ENCODE results near the gene ZNF687. TPM values are rescaled to one million over a fixed set of nuclear protein-coding genes. Genes with fewer than 3 reads are reported as not detected.

Gene ZNF687
- total RNA-seq, 1 donor from 2014 or later = 67.9 TPM

GRCh38 chr1:151318975-151319374 is 36.9 kb downstream of the ZNF687 start:
- H3K36me3 ChIP-seq = peaks cover 14 to 35% of the 10 kb centered on the region in 2 donors
- peaks cover 0 to 7% of the 10 kb centered on the region in 2 donors for H3K4me1 ChIP-seq
- H3K27ac ChIP-seq = no peak overlapping the region
- TF ChIP-seq CTCF (IDR thresholded peaks at IDR 0.05) = no peak
- H3K4me3 ChIP-seq = no peak overlapping the region
- intact Hi-C loops (cut with DNase I) = no loop called here
- no peaks in the 10 kb centered on the region for H3K9me3 ChIP-seq
- no peak for DNase-seq (ENCODE audit: low spot score in 2 of 2)
- no peaks in the 10 kb centered on the region for H3K27me3 ChIP-seq

GRCh38 chr1:151324390-151324930 is 42.4 kb downstream of the ZNF687 start:
- no peak overlapping the region for H3K27ac ChIP-seq

GRCh38 chr1:151325231-151325630 is 43.1 kb downstream of the ZNF687 start:
- Histone ChIP-seq H3K9me3 (no peaks in the 10 kb centered on the region), H3K36me3 (peaks cover 0 to 23% of the 10 kb centered on the region in 2 donors), H3K4me3 (peak overlapping the region in 1 of 2 donors; percentile 74), H3K27me3 (no peaks in the 10 kb centered on the region), H3K4me1 (peaks cover 0 to 22% of the 10 kb centered on the region in 2 donors), H3K27ac (no peak overlapping the region)
- no peak for DNase-seq (ENCODE audit: low spot score in 2 of 2)
- no peak for TF ChIP-seq CTCF (IDR thresholded peaks at IDR 0.05)
- intact Hi-C loops (cut with DNase I) = loop anchor here (5.0 kb wide), 1 partner anchor 72 kb away; the partner anchor contains the start of gene PSMB4

More at GRCh38 chr1:151324390-151324930, 42.4 kb downstream of the ZNF687 start:
- no peak for TF ChIP-seq CTCF (IDR thresholded peaks at IDR 0.05)
- intact Hi-C loops (cut with DNase I) = no loop called here
- Histone ChIP-seq H3K9me3 (no peaks in the 10 kb centered on the region), H3K4me3 (no peak overlapping the region), H3K4me1 (peaks cover 0 to 22% of the 10 kb centered on the region in 2 donors), H3K27me3 (no peaks in the 10 kb centered on the region), H3K36me3 (peaks cover 0 to 23% of the 10 kb centered on the region in 2 donors)
- no peak for DNase-seq (ENCODE audit: low spot score in 2 of 2)

- no peak for DNase-seq (ENCODE audit: low spot score in 2 of 2)
- H3K27me3 ChIP-seq = no peaks in the 10 kb centered on the region
- H3K4me3 ChIP-seq = peak overlapping the region; percentile 62 to 74
- no peak for TF ChIP-seq CTCF (IDR thresholded peaks at IDR 0.05)
- intact Hi-C loops (cut with DNase I) = loop anchor here (5.0 kb wide), 1 partner anchor 71 kb away; the partner anchor contains the start of gene PSMB4
- H3K4me1 ChIP-seq = peaks cover 0 to 22% of the 10 kb centered on the region in 2 donors
- H3K36me3 ChIP-seq = peaks cover 0 to 23% of the 10 kb centered on the region in 2 donors
- peak overlapping the region; percentile 92 to 93 for H3K27ac ChIP-seq
- H3K9me3 ChIP-seq = no peaks in the 10 kb centered on the region
Observed at GRCh38 chr1:151325646-151326429, 43.7 kb downstream of the ZNF687 start.

GRCh38 chr1:151326619-151327222 is 44.6 kb downstream of the ZNF687 start:
- Histone ChIP-seq H3K27me3 (no peaks in the 10 kb centered on the region), H3K27ac (peak overlapping the region; percentile 92 to 93), H3K4me3 (peak overlapping the region; percentile 62 to 74), H3K4me1 (peaks cover 0 to 22% of the 10 kb centered on the region in 2 donors), H3K36me3 (peaks cover 0 to 18% of the 10 kb centered on the region in 2 donors), H3K9me3 (no peaks in the 10 kb centered on the region)
- TF ChIP-seq CTCF (IDR thresholded peaks at IDR 0.05) = no peak
- intact Hi-C loops (cut with DNase I) = loop anchor here (1.0 to 5.0 kb wide), 4 partner anchors 15 to 71 kb away; partner anchors contain the start of genes PSMB4, RFX5 and ZNF687
- DNase-seq (ENCODE audit: low spot score in 2 of 2) = peak in 1 of 2 donors; percentile 77
